Measurements from ENCODE around the gene DYNC1H1.

- no peak for TF ChIP-seq POLR2AphosphoS5 (IDR thresholded peaks at IDR 0.05)
- peak in 1 of 3 experiments; percentile 27 for TF ChIP-seq CTCF (IDR thresholded peaks at IDR 0.05)
- TF ChIP-seq POLR2A (IDR thresholded peaks at IDR 0.05; ENCODE audit: low read depth) = no peak
- TF ChIP-seq EP300 (IDR thresholded peaks at IDR 0.05) = no peak
Observed at GRCh38 chr14:101960225-101960624, 4.1 kb upstream of the DYNC1H1 start.

All from esophagus muscularis mucosa (tissue), 4 donors.